Measurements from ENCODE around the gene MYO10.

DNA sequence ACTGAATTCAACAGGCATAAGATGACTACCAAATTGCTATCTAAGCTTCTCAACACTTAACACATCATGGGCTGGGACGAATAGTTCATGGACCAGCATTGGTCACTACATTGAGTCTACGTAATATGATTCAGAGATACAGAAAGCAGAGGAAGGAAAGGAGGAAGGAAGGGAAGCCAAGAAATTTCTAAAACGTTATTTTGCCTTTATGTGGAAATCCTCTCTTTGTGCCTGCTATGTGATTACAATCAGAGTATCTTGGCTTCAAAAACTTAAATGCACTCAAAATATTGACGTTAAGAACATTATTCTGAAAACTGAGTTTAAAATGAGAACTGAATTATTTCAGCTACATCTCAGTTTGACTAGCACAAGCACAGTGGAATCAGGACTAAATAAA is 231.1 kb downstream of the MYO10 start:
- TF ChIP-seq CTCF (IDR thresholded peaks at IDR 0.05; ENCODE audit: poor library complexity), result no peak
- TF ChIP-seq EZH2phosphoT487 (IDR thresholded peaks at IDR 0.05; ENCODE audit: low read depth, severe bottlenecking, unreplicated experiment), result no peak
